Nephron (organoid): ENCODE data around the gene AP2B1.

Experiments
- H3K27ac Mint-ChIP-seq, 3 experiments: 2 replicates each; pipeline ENCODE4 v1.8.0; 2020; ENCODE audit warnings: mixed read lengths in 3 of 3, mild to moderate bottlenecking in 2 of 3, moderate library complexity in 1 of 3
- H3K27me3 Mint-ChIP-seq: 2 replicates; pipeline ENCODE4 v1.8.0; 2021; ENCODE audit warnings: low read depth, mild to moderate bottlenecking, moderate library complexity, mixed read lengths
- H3K36me3 Mint-ChIP-seq: 2 replicates; pipeline ENCODE4 v1.8.0; 2020; ENCODE audit warnings: low read depth, mixed read lengths
- H3K4me1 Mint-ChIP-seq: 2 replicates; pipeline ENCODE4 v1.8.0; 2020; ENCODE audit warnings: mixed read lengths
- H3K4me3 Mint-ChIP-seq, 3 experiments: 2 replicates each; pipeline ENCODE4 v1.8.0; 2020; ENCODE audit warnings: mild to moderate bottlenecking in 3 of 3, mixed read lengths in 3 of 3, moderate library complexity in 2 of 3
- H3K9me3 Mint-ChIP-seq: 2 replicates; pipeline ENCODE4 v1.8.0; 2020; ENCODE audit warnings: mixed read lengths
- CTCF ChIP-seq, 3 experiments: fragments of 200-600 bp; sonication (generic); IDR thresholded peaks; one replicate each; pipeline ENCODE4 v1.5.0; 2021; ENCODE audit warnings: antibody characterized with exemption in 3 of 3; ENCODE audit not compliant: unreplicated experiment in 3 of 3

AP2B1 gene

GRCh38 chr17:35612924-35613521 is 25.9 kb downstream of the AP2B1 start:
- Mint-ChIP-seq H3K9me3 (no peaks in the 10 kb centered on the region), H3K4me1 (peaks cover 5% of the 10 kb centered on the region), H3K27me3 (no peaks in the 10 kb centered on the region), H3K27ac (no peak overlapping the region), H3K4me3 (no peak overlapping the region), H3K36me3 (peaks cover 22% of the 10 kb centered on the region)
- TF ChIP-seq CTCF (IDR thresholded peaks at IDR 0.05; ENCODE audit: unreplicated experiment in 3 of 3) = peak; percentile 61 to 70 (median 63)

GRCh38 chr17:35614810-35615209 is 27.7 kb downstream of the AP2B1 start:
- no peaks in the 10 kb centered on the region for H3K27me3 Mint-ChIP-seq
- no peak overlapping the region for H3K4me3 Mint-ChIP-seq
- peaks cover 5% of the 10 kb centered on the region for H3K4me1 Mint-ChIP-seq

GRCh38 chr17:35616536-35616935 is 29.4 kb downstream of the AP2B1 start:
- H3K9me3 Mint-ChIP-seq = no peaks in the 10 kb centered on the region
- H3K4me1 Mint-ChIP-seq = peaks cover 15% of the 10 kb centered on the region
- TF ChIP-seq CTCF (IDR thresholded peaks at IDR 0.05; ENCODE audit: unreplicated experiment in 3 of 3) = no peak
- no peak overlapping the region for H3K27ac Mint-ChIP-seq
- H3K27me3 Mint-ChIP-seq = no peaks in the 10 kb centered on the region
- no peak overlapping the region for H3K4me3 Mint-ChIP-seq
- H3K36me3 Mint-ChIP-seq = peaks cover 5% of the 10 kb centered on the region

More at GRCh38 chr17:35614810-35615209, 27.7 kb downstream of the AP2B1 start:
- H3K9me3 Mint-ChIP-seq = no peaks in the 10 kb centered on the region
- H3K27ac Mint-ChIP-seq = no peak overlapping the region
- TF ChIP-seq CTCF (IDR thresholded peaks at IDR 0.05; ENCODE audit: unreplicated experiment in 3 of 3) = no peak
- H3K36me3 Mint-ChIP-seq = peaks cover 10% of the 10 kb centered on the region

- H3K27me3 Mint-ChIP-seq = no peaks in the 10 kb centered on the region
- H3K9me3 Mint-ChIP-seq = no peaks in the 10 kb centered on the region
- peaks cover 19% of the 10 kb centered on the region for H3K4me1 Mint-ChIP-seq
- H3K36me3 Mint-ChIP-seq = peaks cover 1% of the 10 kb centered on the region
- peak overlapping the region in 1 of 3 experiments; percentile 42 for H3K27ac Mint-ChIP-seq
- no peak for TF ChIP-seq CTCF (IDR thresholded peaks at IDR 0.05; ENCODE audit: unreplicated experiment in 3 of 3)
- H3K4me3 Mint-ChIP-seq = no peak overlapping the region
These were observed 30.4 kb downstream of the AP2B1 start for GRCh38 chr17:35617505-35617904.

- no peak for TF ChIP-seq CTCF (IDR thresholded peaks at IDR 0.05; ENCODE audit: unreplicated experiment in 3 of 3)
- Mint-ChIP-seq H3K4me1 (peaks cover 19% of the 10 kb centered on the region), H3K27ac (peak overlapping the region in 1 of 3 experiments; percentile 42), H3K27me3 (no peaks in the 10 kb centered on the region), H3K9me3 (no peaks in the 10 kb centered on the region), H3K4me3 (no peak overlapping the region), H3K36me3 (peaks cover under 1% of the 10 kb centered on the region)
These were observed 31.5 kb downstream of the AP2B1 start for GRCh38 chr17:35618628-35619027.

- peaks cover 30% of the 10 kb centered on the region for H3K36me3 Mint-ChIP-seq
- no peaks in the 10 kb centered on the region for H3K9me3 Mint-ChIP-seq
- no peaks in the 10 kb centered on the region for H3K27me3 Mint-ChIP-seq
- H3K27ac Mint-ChIP-seq = no peak overlapping the region
- peaks cover 21% of the 10 kb centered on the region for H3K4me1 Mint-ChIP-seq
- TF ChIP-seq CTCF (IDR thresholded peaks at IDR 0.05; ENCODE audit: unreplicated experiment in 3 of 3) = no peak
- H3K4me3 Mint-ChIP-seq = no peak overlapping the region
These were observed 34.6 kb downstream of the AP2B1 start for GRCh38 chr17:35621768-35622167.
